CD1c-positive myeloid dendritic cell (primary cell): ENCODE data around the gene SLC22A23.
"Not testable (repeated sequence)": the region's sequence is repeated elsewhere in the genome, so short reads cannot be mapped to it uniquely, and the experiment has no call there.

ENCODE experiments used
- DNase-seq: peaks from one replicate; pipeline ENCODE4 v3.0.0-alpha.2; 2016; ENCODE audit errors: extremely low spot score

SLC22A23 gene

GRCh38 chr6:3385181-3385580 is 71.7 kb downstream of the SLC22A23 start:
- DNase-seq: not testable (repeated sequence)

- peak; percentile 17 for DNase-seq
These were observed 72.4 kb downstream of the SLC22A23 start for GRCh38 chr6:3384241-3385143.

DNA sequence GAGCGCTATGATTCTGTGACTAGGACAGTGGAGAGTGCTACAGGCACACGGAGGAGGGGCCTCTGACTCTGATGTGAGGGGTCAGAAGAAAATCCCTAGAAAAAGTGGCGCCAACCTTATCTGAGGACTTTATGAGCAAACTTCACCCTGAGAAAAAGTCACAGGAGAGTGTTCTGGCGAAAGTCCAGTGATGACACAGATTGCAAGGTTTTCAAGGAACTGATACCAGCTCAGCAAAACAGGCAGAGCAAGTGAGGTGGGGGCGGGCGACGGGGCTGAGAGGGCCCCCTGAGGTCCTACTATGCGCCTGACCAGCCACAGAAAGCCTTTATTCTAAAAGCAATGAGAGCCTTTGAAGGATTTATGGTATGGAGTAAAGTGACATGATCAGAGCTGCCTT is 73.3 kb downstream of the SLC22A23 start:
- DNase-seq: peak; percentile 58

DNA sequence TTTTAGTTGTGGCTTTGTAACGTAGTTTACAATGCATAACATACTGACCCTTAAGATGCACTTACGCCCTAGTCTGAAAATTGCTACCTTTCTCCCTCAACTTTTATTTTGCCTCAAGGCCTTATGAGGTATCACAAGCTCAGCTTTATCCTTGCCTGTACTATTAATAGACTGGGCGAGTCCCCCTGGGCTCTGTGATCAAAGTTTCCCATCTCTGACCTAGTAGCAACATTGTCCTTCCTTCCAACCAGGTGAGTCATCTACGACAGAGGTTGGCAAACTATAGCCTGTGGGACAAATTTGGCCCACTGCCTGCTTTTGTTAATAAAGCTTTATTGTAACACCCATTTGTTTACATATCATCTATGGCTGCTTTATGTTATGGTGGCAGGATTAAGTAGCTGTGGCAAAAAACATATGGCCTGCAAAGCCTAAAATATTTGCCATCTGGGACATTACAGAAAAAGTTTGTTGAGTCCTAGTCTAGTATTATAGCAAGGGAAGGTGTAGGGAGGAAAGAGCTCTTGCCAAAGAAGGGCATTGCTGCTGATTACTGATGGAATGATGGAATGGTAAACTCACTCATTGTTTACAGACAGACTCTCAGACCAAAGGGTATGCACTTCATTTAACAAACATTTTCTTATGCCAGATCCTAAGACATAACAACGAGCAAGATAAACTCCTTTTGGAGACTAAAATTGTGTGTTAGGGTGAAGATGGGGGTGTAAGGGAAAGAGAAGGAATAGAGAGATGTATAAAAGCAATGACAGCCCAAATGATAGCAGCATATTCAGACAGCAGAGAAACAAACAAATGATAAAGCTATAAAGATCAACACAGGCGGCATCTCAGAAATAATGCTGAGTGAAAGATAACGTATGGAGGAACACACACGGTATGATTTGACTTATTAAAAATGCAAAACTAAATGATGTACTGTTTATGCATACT is 74.2 kb downstream of the SLC22A23 start:
- no peak for DNase-seq

DNA sequence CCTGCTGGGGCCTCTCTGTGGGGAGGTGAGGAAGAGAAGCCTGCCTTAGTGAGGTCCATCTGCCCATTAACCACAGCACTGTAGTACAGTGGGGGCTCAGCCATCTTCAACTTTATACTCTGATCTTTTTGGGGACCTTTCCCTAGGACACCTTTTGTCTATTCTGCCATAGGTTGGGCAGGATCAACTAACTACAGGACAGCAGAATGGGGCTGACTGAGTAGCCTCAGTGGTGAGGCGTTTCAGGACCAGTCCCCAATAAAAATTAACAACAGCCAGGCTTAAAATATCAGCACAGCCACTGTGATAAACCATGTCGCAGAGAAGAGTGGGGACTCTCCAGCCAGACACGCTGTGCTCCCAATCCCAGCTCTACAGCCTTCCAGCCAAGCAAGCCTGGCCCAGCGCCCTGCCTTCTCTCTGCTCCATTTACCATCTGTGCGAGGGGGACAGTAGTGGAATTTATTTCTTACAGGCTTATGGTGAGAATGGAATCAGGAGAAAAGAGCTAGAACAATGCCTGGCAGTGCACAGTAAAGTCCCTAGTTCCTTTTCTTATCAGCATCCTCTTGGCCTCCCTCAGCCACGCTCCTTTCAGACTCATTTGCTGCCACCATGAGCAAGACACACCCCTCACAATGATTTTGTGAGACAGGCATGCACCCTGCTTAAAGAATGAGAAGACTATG is 75.5 kb downstream of the SLC22A23 start:
- no peak for DNase-seq

- no peak for DNase-seq
These were observed 76.3 kb downstream of the SLC22A23 start for GRCh38 chr6:3380344-3381232.

- no peak for DNase-seq
These were observed 77.3 kb downstream of the SLC22A23 start for GRCh38 chr6:3379482-3380060.

DNA sequence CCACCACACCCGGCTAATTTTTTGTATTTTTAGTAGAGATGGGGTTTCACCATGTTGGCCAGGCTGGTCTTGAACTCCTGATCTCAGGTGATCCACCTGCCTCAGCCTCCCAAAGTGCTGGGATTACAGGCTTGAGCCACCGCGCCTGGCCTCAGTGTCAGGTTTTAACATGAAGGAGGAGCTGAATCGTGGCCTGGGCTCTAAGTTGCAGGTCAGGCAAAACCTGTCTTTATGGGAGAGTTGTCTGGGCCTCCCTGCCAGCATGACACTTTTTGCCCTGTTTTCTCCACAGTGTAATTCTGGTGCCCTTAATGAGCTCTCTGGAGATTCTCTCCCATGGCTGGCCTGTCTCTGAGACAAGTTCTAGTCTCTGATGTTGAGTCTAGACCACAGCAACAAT is 78.0 kb downstream of the SLC22A23 start:
- not testable (repeated sequence) for DNase-seq

DNA sequence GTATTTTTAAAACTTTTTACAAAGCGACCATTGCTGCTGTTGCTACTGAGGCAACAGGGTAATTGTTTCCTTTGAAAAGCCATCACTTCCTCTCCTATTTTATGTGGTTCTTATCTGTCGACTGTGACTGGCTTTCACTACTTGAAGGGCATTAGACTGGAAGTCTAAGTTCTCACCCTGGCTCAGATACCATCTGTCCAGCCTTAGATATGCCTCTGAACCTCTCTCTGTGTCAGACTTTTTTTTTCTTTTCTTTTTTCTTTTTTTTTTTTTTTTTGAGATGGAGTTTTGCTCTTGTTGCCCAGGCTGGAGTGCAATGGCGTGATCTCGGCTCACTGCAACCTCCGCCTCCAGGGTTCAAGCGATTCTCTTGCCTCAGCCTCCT is 78.5 kb downstream of the SLC22A23 start:
- not testable (repeated sequence) for DNase-seq

DNA sequence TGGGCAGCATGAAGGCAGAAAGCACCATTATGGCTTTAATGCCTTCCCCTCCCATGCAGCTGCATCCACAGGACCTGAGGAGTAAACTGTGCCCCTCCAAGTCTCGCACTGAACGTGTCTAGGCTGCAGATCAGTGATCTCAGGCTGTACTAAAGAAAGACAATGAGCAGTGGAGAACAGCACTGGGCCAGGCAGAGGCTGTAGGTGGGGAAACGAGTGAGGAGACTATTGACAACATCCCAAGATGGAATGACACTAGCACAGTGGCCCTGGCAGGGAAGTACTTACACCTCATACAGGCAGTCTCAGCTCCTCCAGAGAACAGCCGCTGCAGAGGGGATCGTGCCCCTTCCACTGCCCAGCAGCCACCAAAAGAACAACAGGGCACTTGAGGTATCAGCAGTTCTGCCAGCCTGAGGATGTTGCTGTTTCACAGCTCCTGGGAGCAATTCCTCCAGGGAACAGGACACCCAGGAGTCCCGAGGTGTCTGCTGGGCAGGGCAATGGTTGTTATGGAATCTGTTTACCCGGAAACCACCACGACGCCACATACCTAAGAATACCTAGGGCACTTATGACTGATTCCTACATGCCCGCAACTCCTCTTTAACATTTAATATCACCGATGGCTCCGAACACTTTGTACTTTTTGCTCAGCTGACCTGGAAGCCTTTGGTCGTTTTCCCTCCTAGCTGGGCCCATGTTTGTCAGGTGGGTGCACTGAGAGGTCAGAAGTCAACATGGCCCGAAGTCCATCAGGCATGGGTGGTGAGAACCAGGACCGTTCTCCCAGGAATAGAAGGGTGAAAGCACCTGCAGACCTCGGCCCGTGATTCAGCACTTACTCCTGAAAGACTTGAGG is 79.1 kb downstream of the SLC22A23 start:
- no peak for DNase-seq

DNA sequence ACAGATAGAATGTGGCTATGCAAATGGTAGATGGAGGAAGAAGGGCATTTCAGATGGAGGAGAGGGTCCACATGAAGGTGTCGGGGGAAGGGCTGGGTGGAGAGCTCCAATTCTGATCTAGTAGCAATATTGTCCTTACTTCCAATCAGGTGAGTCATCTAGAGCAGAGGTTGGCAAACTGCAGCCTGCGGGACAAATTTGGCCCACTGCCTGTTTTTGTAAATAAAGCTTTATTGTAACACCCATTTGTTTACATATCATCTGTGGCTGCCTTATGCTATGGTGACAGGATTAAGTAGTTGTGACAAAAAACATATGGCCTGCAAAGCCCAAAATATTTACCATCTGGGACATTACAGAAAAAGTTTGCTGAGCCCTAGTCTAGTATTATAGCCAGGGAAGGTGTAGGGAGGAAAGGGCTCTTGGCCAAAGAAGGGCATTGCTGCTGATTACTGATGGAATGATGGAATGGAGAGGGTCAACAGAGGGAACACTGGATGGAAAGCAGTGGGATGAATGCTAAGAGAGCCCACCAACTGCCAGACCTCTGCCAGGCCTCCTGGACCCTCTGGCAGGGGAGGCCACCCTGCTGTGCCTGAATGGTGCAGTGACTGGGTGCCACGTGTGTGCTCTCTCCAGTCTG is 79.8 kb downstream of the SLC22A23 start:
- DNase-seq: no peak

GRCh38 chr6:3376064-3376463 is 80.8 kb downstream of the SLC22A23 start:
- no peak for DNase-seq

GRCh38 chr6:3373597-3374203 is 83.2 kb downstream of the SLC22A23 start:
- DNase-seq: no peak

DNA sequence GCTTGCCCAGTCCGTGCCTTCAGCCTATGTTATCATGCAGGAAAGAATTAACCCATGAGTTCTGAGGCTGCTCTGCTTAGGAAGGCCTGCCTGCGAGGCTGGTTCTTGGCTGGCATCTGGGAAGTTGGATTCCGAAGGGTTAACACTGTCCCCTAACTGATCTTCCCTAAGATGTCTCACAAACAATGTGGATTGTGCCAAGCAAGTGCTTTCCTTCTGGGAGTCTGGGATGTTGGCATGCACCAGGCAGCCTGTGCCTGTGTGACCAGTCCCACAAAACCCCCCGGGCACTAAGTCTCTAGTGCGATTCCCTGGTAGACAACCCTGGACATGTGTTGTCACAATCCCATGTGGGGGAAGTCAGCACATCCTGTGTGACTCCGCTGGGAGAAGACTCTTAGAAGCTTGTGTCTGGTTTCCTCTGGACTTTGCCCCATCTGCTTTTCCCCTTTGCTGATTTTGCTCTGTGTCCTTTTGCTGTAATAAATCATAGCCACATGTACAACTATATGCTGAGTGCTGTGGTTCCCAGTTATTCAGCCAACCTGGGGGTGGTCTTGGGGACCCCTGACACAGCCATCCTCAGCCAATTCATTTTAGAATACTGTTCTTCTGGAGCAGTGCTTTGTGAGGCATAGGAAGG is 83.8 kb downstream of the SLC22A23 start:
- no peak for DNase-seq

- DNase-seq: no peak
These were observed 84.5 kb downstream of the SLC22A23 start for GRCh38 chr6:3372184-3372846.

GRCh38 chr6:3371222-3371949 is 85.5 kb downstream of the SLC22A23 start:
- no peak for DNase-seq
